ENCODE data around the gene ERBB3. TPM values are rescaled to one million over a fixed set of nuclear protein-coding genes. Genes with fewer than 3 reads are reported as not detected.

The ERBB3 gene
- total RNA-seq, 1 donor from 2014 or later = 144 TPM

DNA sequence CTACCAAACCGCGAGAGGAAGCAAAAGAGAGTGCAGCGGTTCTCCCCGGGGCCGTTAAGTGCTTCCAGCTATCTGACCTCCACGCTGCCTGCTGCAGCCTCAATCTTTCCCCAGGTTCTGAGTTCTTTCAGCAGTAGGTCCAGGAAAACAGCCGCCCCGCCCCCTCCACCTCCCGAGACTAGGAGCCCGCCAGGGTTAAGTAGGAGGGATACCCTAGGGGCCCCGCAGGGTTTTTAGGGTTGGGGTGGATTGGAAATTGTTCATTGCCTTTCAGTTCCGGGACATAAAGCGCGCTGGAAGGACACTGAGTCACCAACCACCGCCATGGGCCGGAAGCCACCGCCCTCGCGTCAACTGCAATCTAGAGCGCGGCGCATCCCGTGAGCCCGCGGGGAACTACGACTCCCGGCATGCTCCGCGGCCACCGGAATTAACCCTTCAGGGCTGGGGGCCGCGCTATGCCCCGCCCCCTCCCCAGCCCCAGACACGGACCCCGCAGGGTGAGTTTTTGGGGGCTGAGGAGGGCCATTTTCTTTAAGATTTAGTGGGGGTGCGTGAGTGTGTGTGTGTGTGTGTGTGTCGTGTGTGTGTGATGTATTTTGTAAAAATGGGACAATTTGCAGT is 72.3 kb downstream of the ERBB3 start, which contains the start of gene MYL6B:
Gene MYL6B, plus strand, starts transcription at position 456 of the 624 bp plus-strand sequence. CDS start 1,332 bp downstream, outside the sequence.
- Mint-ChIP-seq H3K27me3 (ENCODE audit: low read depth) (no peaks in the 10 kb centered on the region), H3K4me1 (peaks cover 49% of the 10 kb centered on the region), H3K36me3 (ENCODE audit: low read depth) (peaks cover 7% of the 10 kb centered on the region), H3K27ac (ENCODE audit: unreplicated experiment) (peak within 1 kb of the TSS; percentile 94), H3K9me3 (no peaks in the 10 kb centered on the region), H3K4me3 (peak within 1 kb of the TSS; percentile 98)
- peak; percentile 81 for DNase-seq (ENCODE audit: low read depth, low spot score)
- TF ChIP-seq, protein P1, sequence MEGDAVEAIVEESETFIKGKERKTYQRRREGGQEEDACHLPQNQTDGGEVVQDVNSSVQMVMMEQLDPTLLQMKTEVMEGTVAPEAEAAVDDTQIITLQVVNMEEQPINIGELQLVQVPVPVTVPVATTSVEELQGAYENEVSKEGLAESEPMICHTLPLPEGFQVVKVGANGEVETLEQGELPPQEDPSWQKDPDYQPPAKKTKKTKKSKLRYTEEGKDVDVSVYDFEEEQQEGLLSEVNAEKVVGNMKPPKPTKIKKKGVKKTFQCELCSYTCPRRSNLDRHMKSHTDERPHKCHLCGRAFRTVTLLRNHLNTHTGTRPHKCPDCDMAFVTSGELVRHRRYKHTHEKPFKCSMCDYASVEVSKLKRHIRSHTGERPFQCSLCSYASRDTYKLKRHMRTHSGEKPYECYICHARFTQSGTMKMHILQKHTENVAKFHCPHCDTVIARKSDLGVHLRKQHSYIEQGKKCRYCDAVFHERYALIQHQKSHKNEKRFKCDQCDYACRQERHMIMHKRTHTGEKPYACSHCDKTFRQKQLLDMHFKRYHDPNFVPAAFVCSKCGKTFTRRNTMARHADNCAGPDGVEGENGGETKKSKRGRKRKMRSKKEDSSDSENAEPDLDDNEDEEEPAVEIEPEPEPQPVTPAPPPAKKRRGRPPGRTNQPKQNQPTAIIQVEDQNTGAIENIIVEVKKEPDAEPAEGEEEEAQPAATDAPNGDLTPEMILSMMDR (conservative IDR thresholded peaks at IDR 0.05) = no peak

Other genes with a start within 250 kb of the ERBB3 start
- not detected in 2 replicates for gene MMP19, start 237.2 kb upstream of the ERBB3 start, total RNA-seq
- 54.0 and 56.8 TPM in 2 replicates for gene PYM1, start 152.3 kb upstream of the ERBB3 start, total RNA-seq
- gene DGKA, start 149.0 kb upstream of the ERBB3 start, total RNA-seq = 17.1 and 18.8 TPM in 2 replicates
- gene PMEL, start 114.1 kb upstream of the ERBB3 start, total RNA-seq = 36.9 and 39.9 TPM in 2 replicates
- gene CDK2, start 113.3 kb upstream of the ERBB3 start, total RNA-seq = 125 TPM in 2 replicates
- 86.5 and 97.3 TPM in 2 replicates for gene RAB5B, start 106.1 kb upstream of the ERBB3 start, total RNA-seq
- 30.4 and 33.7 TPM in 2 replicates for gene SUOX, start 82.9 kb upstream of the ERBB3 start, total RNA-seq
- 42.3 and 45.5 TPM in 2 replicates for gene IKZF4, start 59.1 kb upstream of the ERBB3 start, total RNA-seq
- 32.3 and 43.1 TPM in 2 replicates for gene RPS26, start 38.2 kb upstream of the ERBB3 start, total RNA-seq
- gene PA2G4, start 24.4 kb downstream of the ERBB3 start, total RNA-seq = 201 and 213 TPM in 2 replicates
- 4,478 and 4,582 TPM in 2 replicates for gene RPL41, start 36.5 kb downstream of the ERBB3 start, total RNA-seq
- gene ZC3H10, start 38.1 kb downstream of the ERBB3 start, total RNA-seq = 19.1 and 19.3 TPM in 2 replicates
- gene ESYT1, start 48.1 kb downstream of the ERBB3 start, total RNA-seq = 118 and 121 TPM in 2 replicates
- gene MYL6B, start 72.4 kb downstream of the ERBB3 start, total RNA-seq = 178 and 189 TPM in 2 replicates
- 924 TPM in 2 replicates for gene MYL6, start 78.2 kb downstream of the ERBB3 start, total RNA-seq
- 164 and 172 TPM in 2 replicates for gene SMARCC2, start 109.3 kb downstream of the ERBB3 start, total RNA-seq
- gene RNF41, start 141.8 kb downstream of the ERBB3 start, total RNA-seq = 48.3 and 48.6 TPM in 2 replicates
- gene NABP2, start 144.2 kb downstream of the ERBB3 start, total RNA-seq = 71.8 and 75.7 TPM in 2 replicates
- gene SLC39A5, start 149.9 kb downstream of the ERBB3 start, total RNA-seq = 0.65 and 1.0 TPM in 2 replicates
- gene ANKRD52, start 178.2 kb downstream of the ERBB3 start, total RNA-seq = 61.4 and 68.0 TPM in 2 replicates
- gene COQ10A, start 186.8 kb downstream of the ERBB3 start, total RNA-seq = 23.2 and 23.3 TPM in 2 replicates
- 295 and 302 TPM in 2 replicates for gene CS, start 220.2 kb downstream of the ERBB3 start, total RNA-seq
- gene CNPY2, start 235.8 kb downstream of the ERBB3 start, total RNA-seq = 242 and 244 TPM in 2 replicates